ENCODE measurements around the gene ZBTB20. TPM values are rescaled to one million over a fixed set of nuclear protein-coding genes. Genes with fewer than 3 reads are reported as not detected.

ZBTB20 gene
- total and polyA plus RNA-seq, 4 donors: 0.88 to 83.2 (median 20.4) TPM

GRCh38 chr3:114646526-114646925, 500.6 kb downstream of the ZBTB20 start:
- Histone ChIP-seq H3K27me3 (ENCODE audit: control insufficient read depth in 4 of 4, insufficient read depth in 4 of 4, low read length in 3 of 4) (no peaks in the 10 kb centered on the region), H3K9me3 (ENCODE audit: control insufficient read depth in 4 of 4, low read length in 3 of 4) (no peaks in the 10 kb centered on the region), H3K9ac (ENCODE audit: low read depth in 1 of 2, low read length in 2 of 2) (no peak overlapping the region), H3K4me1 (ENCODE audit: control insufficient read depth in 4 of 4, insufficient read depth in 4 of 4, low read length in 3 of 4) (no peaks in the 10 kb centered on the region), H3K4me3 (ENCODE audit: low read depth in 1 of 3, low read length in 3 of 3) (no peak overlapping the region), H3K36me3 (ENCODE audit: control insufficient read depth in 4 of 4, insufficient read depth in 3 of 4, low read depth in 1 of 4, low read length in 3 of 4) (no peaks in the 10 kb centered on the region), H3K27ac (ENCODE audit: low read depth in 1 of 2, low read length in 2 of 2) (no peak overlapping the region)
- DNase-seq (ENCODE audit: low spot score): no peak
- WGBS: 78% methylated on average over 2 of the region's 2 CpGs
- no peak for TF ChIP-seq GABPA (IDR thresholded peaks at IDR 0.05 in 1 of 2, conservative IDR thresholded peaks at IDR 0.05 in 1 of 2)
- TF ChIP-seq RAD21 (IDR thresholded peaks at IDR 0.05): no peak
- TF ChIP-seq MAX (IDR thresholded peaks at IDR 0.05): no peak
- TF ChIP-seq YY1 (IDR thresholded peaks at IDR 0.05): no peak
- TF ChIP-seq JUND (IDR thresholded peaks at IDR 0.05): no peak
- TF ChIP-seq NR2F2 (IDR thresholded peaks at IDR 0.05): no peak
- no peak for TF ChIP-seq TAF1 (conservative IDR thresholded peaks at IDR 0.05)
- no peak for TF ChIP-seq REST (IDR thresholded peaks at IDR 0.05)
- TF ChIP-seq HNF4G (IDR thresholded peaks at IDR 0.05): no peak
- TF ChIP-seq FOXA1 (IDR thresholded peaks at IDR 0.05): no peak
- no peak for TF ChIP-seq FOXA2 (IDR thresholded peaks at IDR 0.05)
- TF ChIP-seq HNF4A (conservative IDR thresholded peaks at IDR 0.05): no peak
- TF ChIP-seq RXRA (IDR thresholded peaks at IDR 0.05): no peak
- TF ChIP-seq SP1 (IDR thresholded peaks at IDR 0.05): no peak
- no peak for TF ChIP-seq ZBTB33 (IDR thresholded peaks at IDR 0.05)
- no peak for TF ChIP-seq CTCF (IDR thresholded peaks at IDR 0.05; ENCODE audit: low read depth, low read length, missing input control)

- Histone ChIP-seq H3K4me1 (ENCODE audit: control insufficient read depth in 4 of 4, insufficient read depth in 4 of 4, low read length in 3 of 4) (no peaks in the 10 kb centered on the region), H3K27me3 (ENCODE audit: control insufficient read depth in 4 of 4, insufficient read depth in 4 of 4, low read length in 3 of 4) (no peaks in the 10 kb centered on the region)
- TF ChIP-seq FOXA1 (IDR thresholded peaks at IDR 0.05) (no peak), NR2F2 (IDR thresholded peaks at IDR 0.05) (no peak), CTCF (IDR thresholded peaks at IDR 0.05; ENCODE audit: low read depth, low read length, missing input control) (no peak), RXRA (IDR thresholded peaks at IDR 0.05) (no peak), EGR1 (IDR thresholded peaks at IDR 0.05; ENCODE audit: low read depth in 2 of 2) (no peak), ATF3 (IDR thresholded peaks at IDR 0.05) (no peak), YY1 (IDR thresholded peaks at IDR 0.05) (no peak), HNF4A (conservative IDR thresholded peaks at IDR 0.05) (no peak), JUND (IDR thresholded peaks at IDR 0.05) (no peak), FOXA2 (IDR thresholded peaks at IDR 0.05) (no peak), HNF4G (IDR thresholded peaks at IDR 0.05) (no peak), ZBTB33 (IDR thresholded peaks at IDR 0.05) (no peak), MAX (IDR thresholded peaks at IDR 0.05) (no peak)
Observed at GRCh38 chr3:114645392-114645791, 501.7 kb downstream of the ZBTB20 start.

More at GRCh38 chr3:114645392-114645791, 501.7 kb downstream of the ZBTB20 start:
- Histone ChIP-seq H3K9ac (ENCODE audit: low read depth in 1 of 2, low read length in 2 of 2) (no peak overlapping the region), H3K36me3 (ENCODE audit: control insufficient read depth in 4 of 4, insufficient read depth in 3 of 4, low read depth in 1 of 4, low read length in 3 of 4) (no peaks in the 10 kb centered on the region), H3K27ac (ENCODE audit: low read depth in 1 of 2, low read length in 2 of 2) (no peak overlapping the region), H3K9me3 (ENCODE audit: control insufficient read depth in 4 of 4, low read length in 3 of 4) (no peaks in the 10 kb centered on the region), H3K4me3 (ENCODE audit: low read depth in 1 of 3, low read length in 3 of 3) (no peak overlapping the region)
- no peak for DNase-seq (ENCODE audit: low spot score)
- WGBS: 95% methylated on average over 1 of the region's 1 CpG

Data from liver (tissue), 9 donors.